Colonic mucosa (tissue), 4 donors: ENCODE results near the gene ADGRA3. TPM values are rescaled to one million over a fixed set of nuclear protein-coding genes. Genes with fewer than 3 reads are reported as not detected.

Experiments used
- DNase-seq: peaks from one replicate; pipeline ENCODE4 v3.0.0-alpha.2; 2020
- H3K27ac ChIP-seq: fragments of 200-600 bp; one replicate; pipeline ENCODE4 v1.8.0; 2021
- H3K27me3 ChIP-seq: fragments of 200-600 bp; one replicate; pipeline ENCODE4 v1.8.0; 2021
- H3K36me3 ChIP-seq: fragments of 200-600 bp; one replicate; pipeline ENCODE4 v1.8.0; 2021
- H3K4me1 ChIP-seq: fragments of 200-600 bp; one replicate; pipeline ENCODE4 v1.8.0; 2021; ENCODE audit warnings: mild to moderate bottlenecking
- H3K4me3 ChIP-seq: fragments of 200-600 bp; one replicate; pipeline ENCODE4 v1.8.0; 2021
- H3K9ac ChIP-seq, 2 donors: one replicate each; pipeline ENCODE4 v1.7.0; 2013; ENCODE audit warnings: control low read depth in 2 of 2, low read depth in 2 of 2, low read length in 2 of 2
- H3K9me3 ChIP-seq: fragments of 200-600 bp; one replicate; pipeline ENCODE4 v1.8.0; 2021
- CTCF ChIP-seq: fragments of 200-600 bp; IDR thresholded peaks from one replicate; pipeline ENCODE4 v1.8.0; 2022; ENCODE audit warnings: antibody characterized with exemption, mild to moderate bottlenecking
- intact Hi-C: fragments of 100-400 bp; cut with DNase I; formaldehyde crosslinking; loops from one replicate; pipeline ENCODE4 v1.14.1; 2022
- total RNA-seq, 2 donors: library from RNA; stranded (reverse); fragmentation: NEBNext Ultra II Directional in 1 of 2; extraction: Animal tissue kit (Norgen Biotek cat#: 25700) in 1 of 2; gene quantifications; one replicate each; pipeline ENCODE4 v1.2.1, GENCODE V29; 2021
- donor health status: healthy.
- donor health status: DM: no; HTN: no; CAD: no.
- donor health status: DM: no; HTN: no; CAD: no.

Gene ADGRA3
- total RNA-seq, 2 donors from 2014 or later: 34.8 to 47.2 TPM

- no peaks in the 10 kb centered on the region for H3K4me1 ChIP-seq
- H3K9me3 ChIP-seq: no peaks in the 10 kb centered on the region
- intact Hi-C loops: no loop called here
- H3K4me3 ChIP-seq: no peak overlapping the region
- H3K36me3 ChIP-seq: no peaks in the 10 kb centered on the region
- no peak overlapping the region for H3K27ac ChIP-seq
- no peak for TF ChIP-seq CTCF
- DNase-seq: no peak
- H3K9ac ChIP-seq: no peak overlapping the region
- H3K27me3 ChIP-seq: no peaks in the 10 kb centered on the region
Measured at GRCh38 chr4:22502895-22503814, 12.7 kb downstream of the ADGRA3 start.

GRCh38 chr4:22501715-22502095 is 14.2 kb downstream of the ADGRA3 start:
- no peaks in the 10 kb centered on the region for H3K27me3 ChIP-seq
- no peak for TF ChIP-seq CTCF
- H3K27ac ChIP-seq: no peak overlapping the region
- no peak overlapping the region for H3K4me3 ChIP-seq
- H3K4me1 ChIP-seq: no peaks in the 10 kb centered on the region
- no peak for DNase-seq
- no peaks in the 10 kb centered on the region for H3K9me3 ChIP-seq
- no peaks in the 10 kb centered on the region for H3K36me3 ChIP-seq
- intact Hi-C loops: no loop called here
- no peak overlapping the region for H3K9ac ChIP-seq

GRCh38 chr4:22500831-22501714 is 14.8 kb downstream of the ADGRA3 start:
- peak; percentile 72 for DNase-seq
- H3K27ac ChIP-seq: no peak overlapping the region

GRCh38 chr4:22500128-22500611 is 15.7 kb downstream of the ADGRA3 start:
- Histone ChIP-seq H3K9ac (peak overlapping the region in 1 of 2 donors; percentile 41), H3K9me3 (no peaks in the 10 kb centered on the region), H3K4me3 (no peak overlapping the region), H3K27ac (no peak overlapping the region), H3K27me3 (no peaks in the 10 kb centered on the region), H3K36me3 (no peaks in the 10 kb centered on the region), H3K4me1 (no peaks in the 10 kb centered on the region)
- no peak for TF ChIP-seq CTCF
- DNase-seq: peak; percentile 58
- intact Hi-C loops: no loop called here

More at GRCh38 chr4:22500831-22501714, 14.8 kb downstream of the ADGRA3 start:
- H3K9ac ChIP-seq: peak overlapping the region in 1 of 2 donors; percentile 41
- H3K27me3 ChIP-seq: no peaks in the 10 kb centered on the region
- H3K4me1 ChIP-seq: no peaks in the 10 kb centered on the region
- intact Hi-C loops: no loop called here
- no peak for TF ChIP-seq CTCF
- no peaks in the 10 kb centered on the region for H3K9me3 ChIP-seq
- H3K4me3 ChIP-seq: no peak overlapping the region
- H3K36me3 ChIP-seq: no peaks in the 10 kb centered on the region

GRCh38 chr4:22498866-22499265 is 17.0 kb downstream of the ADGRA3 start:
- H3K4me3 ChIP-seq: no peak overlapping the region

More at GRCh38 chr4:22498866-22499265, 17.0 kb downstream of the ADGRA3 start:
- H3K4me1 ChIP-seq: no peaks in the 10 kb centered on the region
- no peak overlapping the region for H3K27ac ChIP-seq
- peak overlapping the region in 1 of 2 donors; percentile 48 for H3K9ac ChIP-seq
- H3K27me3 ChIP-seq: no peaks in the 10 kb centered on the region
- no peaks in the 10 kb centered on the region for H3K9me3 ChIP-seq
- no peaks in the 10 kb centered on the region for H3K36me3 ChIP-seq
- DNase-seq: no peak
- intact Hi-C loops: no loop called here
- TF ChIP-seq CTCF: no peak
